GM12872 (cell line): ENCODE measurements around the gene NEO1.

Experiments
- TF ChIP-seq, protein P1 (sequence below): IDR thresholded peaks from 3 replicates; pipeline ENCODE4 v1.5.1; 2011; ENCODE audit warnings: low read depth, mild to moderate bottlenecking, low read length, moderate library complexity; ENCODE audit not compliant: insufficient read depth

Gene NEO1

DNA sequence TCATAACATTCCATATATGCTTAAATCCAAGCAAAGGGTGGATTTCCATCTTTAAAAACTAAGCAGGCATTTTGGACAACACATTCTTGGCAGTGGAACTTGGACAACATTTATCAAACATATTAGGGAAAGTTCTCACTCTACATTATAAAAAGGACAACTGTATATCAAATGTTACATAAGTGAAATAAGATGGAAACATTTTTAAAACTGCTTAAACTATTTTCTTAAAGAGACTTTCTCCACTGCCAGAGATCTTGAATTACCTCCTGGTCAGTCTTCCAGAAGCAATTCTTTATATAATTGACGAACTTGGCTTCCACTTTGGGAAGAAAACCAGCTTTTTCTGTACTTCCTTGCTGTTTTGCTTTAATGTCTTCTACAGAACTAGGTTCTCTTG is 109.3 kb downstream of the NEO1 start:
- TF ChIP-seq, protein P1, sequence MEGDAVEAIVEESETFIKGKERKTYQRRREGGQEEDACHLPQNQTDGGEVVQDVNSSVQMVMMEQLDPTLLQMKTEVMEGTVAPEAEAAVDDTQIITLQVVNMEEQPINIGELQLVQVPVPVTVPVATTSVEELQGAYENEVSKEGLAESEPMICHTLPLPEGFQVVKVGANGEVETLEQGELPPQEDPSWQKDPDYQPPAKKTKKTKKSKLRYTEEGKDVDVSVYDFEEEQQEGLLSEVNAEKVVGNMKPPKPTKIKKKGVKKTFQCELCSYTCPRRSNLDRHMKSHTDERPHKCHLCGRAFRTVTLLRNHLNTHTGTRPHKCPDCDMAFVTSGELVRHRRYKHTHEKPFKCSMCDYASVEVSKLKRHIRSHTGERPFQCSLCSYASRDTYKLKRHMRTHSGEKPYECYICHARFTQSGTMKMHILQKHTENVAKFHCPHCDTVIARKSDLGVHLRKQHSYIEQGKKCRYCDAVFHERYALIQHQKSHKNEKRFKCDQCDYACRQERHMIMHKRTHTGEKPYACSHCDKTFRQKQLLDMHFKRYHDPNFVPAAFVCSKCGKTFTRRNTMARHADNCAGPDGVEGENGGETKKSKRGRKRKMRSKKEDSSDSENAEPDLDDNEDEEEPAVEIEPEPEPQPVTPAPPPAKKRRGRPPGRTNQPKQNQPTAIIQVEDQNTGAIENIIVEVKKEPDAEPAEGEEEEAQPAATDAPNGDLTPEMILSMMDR: no peak

DNA sequence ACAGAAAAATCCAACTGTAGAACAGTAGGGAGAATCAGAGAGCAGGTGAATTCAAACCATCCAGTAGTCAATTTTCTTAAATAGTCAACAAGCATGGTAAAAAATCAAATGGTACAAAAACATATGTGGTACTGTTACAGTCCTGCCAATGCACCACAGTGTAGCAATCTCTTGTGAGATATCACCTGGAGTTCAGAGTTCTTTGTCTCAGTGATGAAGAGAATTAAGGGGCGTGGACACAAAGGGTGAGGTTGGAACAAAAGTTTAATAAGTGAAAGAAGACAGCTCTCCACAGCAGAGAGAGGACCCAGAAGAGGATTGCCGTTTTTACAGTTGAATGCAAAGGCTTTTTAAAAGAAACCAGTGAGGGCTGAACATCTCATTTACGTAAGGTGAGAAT is 113.2 kb downstream of the NEO1 start:
- TF ChIP-seq, protein P1: no peak

GRCh38 chr15:73165844-73166243 is 113.6 kb downstream of the NEO1 start:
- TF ChIP-seq, protein P1: no peak

- TF ChIP-seq, protein P1: no peak
These were observed 116.2 kb downstream of the NEO1 start for GRCh38 chr15:73168487-73168886.

DNA sequence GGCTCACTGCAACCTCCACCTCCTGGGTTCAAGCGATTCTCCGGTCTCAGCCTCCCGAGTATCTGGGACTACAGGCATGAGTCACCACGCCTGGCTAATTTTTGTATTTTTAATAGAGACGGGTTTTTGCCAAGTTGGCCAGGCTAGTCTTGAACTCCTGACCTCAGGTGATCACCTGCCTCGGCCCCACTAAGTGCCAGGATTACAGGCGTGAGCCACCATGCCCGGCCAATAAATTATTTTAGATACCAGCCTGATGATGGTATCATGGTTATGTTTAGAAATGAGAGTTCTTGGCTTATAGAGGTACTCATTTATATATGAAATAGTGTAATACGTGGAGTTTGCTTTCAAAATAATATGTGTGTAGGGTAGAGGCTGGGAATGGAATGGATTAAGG is 119.4 kb downstream of the NEO1 start:
- TF ChIP-seq, protein P1: no peak

DNA sequence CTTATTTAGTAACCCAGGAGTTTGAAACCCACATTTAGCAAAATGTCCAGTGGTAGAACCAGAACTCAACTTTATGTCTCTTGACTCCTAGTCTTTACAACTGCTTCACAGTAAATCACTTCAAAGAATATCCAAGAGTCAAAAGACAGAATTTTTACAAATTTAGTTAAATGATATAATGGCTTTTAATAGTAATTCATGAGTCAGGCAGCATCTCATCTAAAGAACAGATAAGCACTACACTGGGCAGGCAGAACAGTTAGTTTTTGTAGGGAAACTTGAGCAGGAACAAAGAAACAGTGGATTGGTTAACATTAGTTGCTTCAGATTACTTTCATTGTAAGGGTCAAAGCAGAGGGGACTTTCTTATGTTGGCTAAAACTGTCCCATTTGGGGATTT is 120.2 kb downstream of the NEO1 start:
- TF ChIP-seq, protein P1: no peak

DNA sequence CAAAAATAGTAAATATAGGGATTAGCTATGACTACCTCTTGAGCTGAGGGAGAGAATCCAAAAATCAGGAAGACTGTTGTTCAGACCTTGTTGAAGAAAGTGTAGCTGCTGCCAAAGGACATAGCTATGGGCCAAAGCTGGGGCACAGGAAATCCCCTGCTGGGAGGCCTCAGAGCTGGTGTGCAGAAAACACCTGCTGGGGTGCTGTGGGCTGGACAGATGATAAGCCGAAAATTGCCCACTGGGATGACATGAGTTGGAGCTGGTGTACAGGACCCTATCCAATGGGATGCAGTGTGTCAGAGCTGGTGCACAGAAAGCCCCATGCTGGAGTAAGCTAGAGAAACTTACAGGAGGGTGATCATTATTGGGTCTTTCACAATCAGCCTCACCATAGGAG is 121.9 kb downstream of the NEO1 start:
- TF ChIP-seq, protein P1: no peak

GRCh38 chr15:73175382-73175781 is 123.1 kb downstream of the NEO1 start:
- TF ChIP-seq, protein P1: no peak
